ENCODE results near the gene TP53BP2.

The TP53BP2 gene

DNA sequence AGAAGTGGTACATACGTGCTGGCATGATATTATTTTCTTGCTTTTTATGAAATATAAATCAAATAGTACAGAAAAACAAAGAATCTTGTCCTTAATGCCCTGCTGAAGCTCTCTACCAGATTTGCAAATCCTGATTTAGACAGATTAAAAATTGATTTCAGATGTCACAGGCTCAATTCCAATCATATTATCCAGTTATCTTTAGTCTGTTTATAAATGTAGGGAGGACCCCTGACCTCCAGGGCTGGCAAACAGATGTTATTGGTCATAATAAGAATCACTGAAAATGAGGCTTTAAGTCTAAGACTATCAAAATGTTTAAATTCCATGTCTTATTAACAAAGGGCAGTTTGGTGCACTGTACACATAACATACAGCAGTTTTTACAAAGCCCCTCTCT lies 62.1 kb downstream of the TP53BP2 start:
- DNase-seq (ENCODE audit: insufficient read length) (no peak), FAIRE-seq (no peak)
- TF ChIP-seq POLR2A (IDR thresholded peaks at IDR 0.05; ENCODE audit: low read depth, low read length) = no peak
- TF ChIP-seq TAF1 (IDR thresholded peaks at IDR 0.05; ENCODE audit: borderline replicate concordance, low read depth, low read length) = no peak
- TF ChIP-seq POLR2AphosphoS5 (IDR thresholded peaks at IDR 0.05; ENCODE audit: low read depth, low read length) = no peak

DNA sequence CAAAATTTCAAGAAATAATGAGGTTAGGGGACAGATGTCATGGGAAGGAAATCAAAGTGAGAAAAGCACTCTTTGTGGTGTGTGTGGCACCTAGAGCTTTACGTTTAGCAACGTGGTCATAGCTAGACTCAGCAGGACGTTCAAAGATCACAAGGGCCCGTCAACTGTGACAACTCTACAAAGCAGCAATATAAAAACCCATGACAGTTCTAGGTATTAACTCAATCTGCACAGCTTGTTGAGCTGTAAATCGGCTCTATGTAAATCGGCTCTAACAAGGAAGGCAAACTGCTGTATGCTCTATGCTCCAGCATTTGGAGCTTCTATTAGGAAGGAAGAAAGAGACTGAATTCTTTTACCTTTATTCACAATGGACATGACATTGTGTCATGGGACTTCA lies 64.8 kb downstream of the TP53BP2 start:
- no peak for DNase-seq (ENCODE audit: insufficient read length)
- FAIRE-seq = no peak
- TF ChIP-seq POLR2A (IDR thresholded peaks at IDR 0.05; ENCODE audit: low read depth, low read length) = no peak
- TF ChIP-seq TAF1 (IDR thresholded peaks at IDR 0.05; ENCODE audit: borderline replicate concordance, low read depth, low read length) = no peak
- TF ChIP-seq POLR2AphosphoS5 (IDR thresholded peaks at IDR 0.05; ENCODE audit: low read depth, low read length) = no peak

DNA sequence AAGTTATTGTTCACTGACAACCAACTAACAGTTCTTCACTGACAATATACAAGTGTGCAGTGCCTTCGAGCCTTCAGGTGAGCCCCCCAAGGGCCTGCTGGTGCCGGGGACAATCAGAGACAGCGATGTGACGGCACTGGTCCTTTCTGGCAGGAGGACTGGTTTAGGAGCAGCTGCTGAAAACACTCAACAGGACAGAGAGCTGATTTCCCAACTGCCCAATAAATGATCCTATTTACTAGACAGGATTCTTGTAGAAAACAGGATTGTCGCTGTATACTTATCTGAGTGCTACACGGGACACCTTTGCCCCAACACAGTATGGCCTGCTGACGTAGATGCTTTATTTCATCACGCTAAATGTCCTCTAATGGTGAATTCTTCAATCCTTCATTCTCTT lies 65.4 kb downstream of the TP53BP2 start:
- TF ChIP-seq POLR2A (IDR thresholded peaks at IDR 0.05; ENCODE audit: low read depth, low read length) = no peak
- no peak for TF ChIP-seq TAF1 (IDR thresholded peaks at IDR 0.05; ENCODE audit: borderline replicate concordance, low read depth, low read length)
- TF ChIP-seq POLR2AphosphoS5 (IDR thresholded peaks at IDR 0.05; ENCODE audit: low read depth, low read length) = no peak
- FAIRE-seq (no peak), DNase-seq (ENCODE audit: insufficient read length) (no peak)

DNA sequence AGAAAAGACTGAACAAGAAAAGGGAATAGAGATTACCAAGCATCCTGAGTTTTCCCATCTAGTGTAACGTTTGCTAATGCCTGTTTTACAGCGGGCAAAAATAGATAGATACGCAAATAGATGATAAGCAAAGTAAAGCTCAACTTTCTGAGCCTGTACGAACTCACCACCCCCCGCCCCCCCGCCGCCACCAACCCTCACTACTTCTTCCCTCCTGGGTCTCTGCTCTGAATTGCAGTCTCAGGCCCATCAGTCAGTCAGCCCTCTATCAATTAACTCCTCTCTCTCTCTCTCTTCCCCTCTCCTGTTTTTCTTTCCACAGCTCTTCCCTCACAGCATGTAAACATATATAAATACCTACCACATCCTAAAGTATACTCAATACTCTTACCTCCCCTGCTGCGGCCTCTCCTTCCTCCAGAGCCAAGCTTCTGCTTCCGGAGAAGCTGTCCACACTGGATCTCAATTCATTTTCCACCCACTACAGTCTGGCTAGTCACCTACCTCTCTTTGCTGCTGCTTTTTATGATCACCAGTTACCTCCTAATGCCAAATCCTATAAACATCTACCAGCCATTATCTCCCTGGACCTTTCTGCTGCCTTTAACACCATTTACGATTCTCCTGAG lies 68.8 kb downstream of the TP53BP2 start:
- FAIRE-seq = no peak
- DNase-seq (ENCODE audit: insufficient read length) = no peak
- no peak for TF ChIP-seq TAF1 (IDR thresholded peaks at IDR 0.05; ENCODE audit: borderline replicate concordance, low read depth, low read length)
- no peak for TF ChIP-seq POLR2A (IDR thresholded peaks at IDR 0.05; ENCODE audit: low read depth, low read length)
- no peak for TF ChIP-seq POLR2AphosphoS5 (IDR thresholded peaks at IDR 0.05; ENCODE audit: low read depth, low read length)

DNA sequence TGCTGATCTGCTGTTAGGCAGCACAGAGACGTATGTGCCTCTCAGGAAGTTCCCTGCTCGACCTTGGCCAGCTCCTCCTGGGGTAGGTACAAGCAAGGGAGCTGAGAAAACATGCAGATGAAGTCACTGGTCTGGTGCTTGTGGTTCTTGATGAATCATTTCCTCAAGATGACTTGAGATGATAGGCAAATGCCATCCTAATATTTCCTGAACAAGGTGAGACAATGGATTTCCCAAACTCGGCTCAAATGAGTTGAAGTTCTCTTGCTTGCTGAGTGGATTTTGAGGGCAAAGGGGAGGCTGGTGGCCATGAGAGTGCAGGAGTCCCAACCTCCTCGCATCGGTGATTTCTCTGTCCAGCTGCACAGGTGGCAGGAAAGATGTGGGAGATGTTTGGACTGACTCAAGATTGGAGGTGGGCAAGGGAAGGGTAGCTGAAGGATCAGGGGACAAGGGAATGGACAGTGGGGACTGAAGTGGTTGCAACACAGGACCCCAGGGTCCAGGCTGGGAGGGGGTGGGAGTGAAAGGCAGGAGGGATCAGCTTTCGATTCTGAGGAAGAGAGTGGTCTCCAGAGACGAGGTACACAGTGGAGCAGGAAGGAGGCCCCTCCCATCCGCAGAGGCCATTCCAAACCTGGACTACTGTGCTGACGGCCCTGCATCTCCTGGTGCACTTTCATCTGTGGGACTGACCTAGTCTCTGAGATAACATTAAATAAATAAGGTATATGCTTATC lies 69.5 kb downstream of the TP53BP2 start:
- DNase-seq (ENCODE audit: insufficient read length) (no peak), FAIRE-seq (no peak)
- TF ChIP-seq POLR2A (IDR thresholded peaks at IDR 0.05; ENCODE audit: low read depth, low read length) (no peak), TAF1 (IDR thresholded peaks at IDR 0.05; ENCODE audit: borderline replicate concordance, low read depth, low read length) (no peak)

DNA sequence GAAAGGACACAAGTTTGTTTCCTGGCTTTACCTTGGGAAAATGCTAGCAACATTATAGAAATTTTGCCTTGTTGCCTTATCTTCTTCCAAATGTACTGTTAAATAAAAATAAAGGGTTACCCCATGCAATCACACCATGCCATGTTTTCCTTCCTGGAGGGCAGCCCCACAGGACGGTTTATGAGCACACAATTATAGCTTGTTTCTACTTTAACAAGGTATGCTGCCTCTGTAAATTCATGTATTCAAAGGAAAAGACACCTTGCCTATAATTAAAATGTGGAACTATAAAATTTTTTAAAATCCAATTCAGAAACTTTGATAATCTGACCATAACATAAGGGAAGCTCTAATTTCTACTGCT lies 70.1 kb downstream of the TP53BP2 start:
- TF ChIP-seq POLR2A (IDR thresholded peaks at IDR 0.05; ENCODE audit: low read depth, low read length) (no peak), TAF1 (IDR thresholded peaks at IDR 0.05; ENCODE audit: borderline replicate concordance, low read depth, low read length) (no peak), POLR2AphosphoS5 (IDR thresholded peaks at IDR 0.05; ENCODE audit: low read depth, low read length) (no peak)
- FAIRE-seq (no peak), DNase-seq (ENCODE audit: insufficient read length) (no peak)

DNA sequence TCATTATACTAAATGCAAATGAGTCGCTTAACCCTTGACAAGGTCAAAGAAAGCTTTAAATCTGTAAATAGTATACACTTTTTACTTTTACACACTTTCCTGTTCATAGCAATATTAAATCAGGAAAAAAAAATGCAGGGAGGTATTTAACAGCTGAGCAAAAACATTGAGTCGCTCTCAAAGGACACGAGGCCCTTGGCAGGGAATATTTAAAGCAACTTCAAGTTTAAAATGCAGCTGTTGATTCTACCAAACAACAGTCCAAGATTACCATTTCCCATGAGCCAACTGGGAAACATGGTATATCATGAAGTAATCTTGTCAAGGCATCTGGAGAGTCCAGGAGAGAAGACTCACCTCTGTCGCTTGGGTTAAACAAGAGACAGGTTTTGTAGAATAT lies 70.7 kb downstream of the TP53BP2 start:
- no peak for FAIRE-seq
- DNase-seq (ENCODE audit: insufficient read length) = no peak
- TF ChIP-seq POLR2A (IDR thresholded peaks at IDR 0.05; ENCODE audit: low read depth, low read length) = no peak
- no peak for TF ChIP-seq TAF1 (IDR thresholded peaks at IDR 0.05; ENCODE audit: borderline replicate concordance, low read depth, low read length)
- no peak for TF ChIP-seq POLR2AphosphoS5 (IDR thresholded peaks at IDR 0.05; ENCODE audit: low read depth, low read length)

DNA sequence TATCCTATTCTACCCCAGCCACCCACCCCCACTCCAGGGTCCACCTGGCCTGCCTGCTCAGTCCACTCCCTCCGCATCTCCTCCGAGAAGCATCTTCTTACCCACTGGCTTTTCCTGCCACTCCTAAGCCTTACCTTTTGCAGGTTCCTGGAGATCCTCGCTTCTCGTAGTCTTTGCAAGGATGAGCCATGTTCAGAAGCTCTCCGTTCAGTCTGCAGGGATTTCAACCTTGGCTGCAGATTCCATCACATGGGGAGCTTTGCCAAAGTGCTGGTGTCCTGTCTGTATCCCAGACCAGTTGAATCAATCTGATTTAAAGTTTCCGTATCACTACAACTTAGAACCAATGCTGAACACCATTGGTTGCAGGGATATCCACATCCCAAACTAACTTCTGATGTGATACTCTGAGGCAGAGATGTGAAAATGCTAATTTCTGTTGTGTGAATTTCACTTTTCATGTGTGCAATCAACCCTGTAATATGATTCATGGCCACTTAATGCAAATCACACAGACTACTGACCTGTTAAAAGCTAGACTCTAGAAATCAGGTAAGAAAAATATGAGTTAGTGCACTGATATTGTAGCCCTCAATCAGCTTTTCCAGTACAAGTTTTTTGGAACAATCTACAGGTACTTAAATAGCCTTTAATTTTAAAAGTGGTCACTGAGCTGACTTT lies 71.5 kb downstream of the TP53BP2 start:
- FAIRE-seq (no peak), DNase-seq (ENCODE audit: insufficient read length) (no peak)
- no peak for TF ChIP-seq TAF1 (IDR thresholded peaks at IDR 0.05; ENCODE audit: borderline replicate concordance, low read depth, low read length)
- TF ChIP-seq POLR2A (IDR thresholded peaks at IDR 0.05; ENCODE audit: low read depth, low read length) = no peak
- TF ChIP-seq POLR2AphosphoS5 (IDR thresholded peaks at IDR 0.05; ENCODE audit: low read depth, low read length) = no peak

DNA sequence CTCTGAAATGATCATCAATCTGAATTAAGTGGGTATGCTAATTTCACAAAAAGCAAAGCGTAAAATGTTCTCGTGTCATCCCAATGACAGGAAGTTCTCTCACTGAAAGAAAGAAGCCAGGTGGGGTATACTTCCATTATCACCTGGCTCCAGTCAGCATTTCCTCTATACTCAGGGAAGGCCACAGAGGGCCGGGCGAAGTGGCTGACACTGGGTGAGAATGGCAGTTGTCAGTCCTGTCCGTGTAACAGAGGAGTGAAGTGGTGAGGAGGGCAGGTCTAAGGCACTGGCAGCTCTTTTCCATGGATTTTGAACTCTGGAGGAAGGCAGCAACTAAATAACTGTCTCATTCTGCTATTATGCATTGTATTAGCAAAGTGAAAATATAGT lies 73.0 kb downstream of the TP53BP2 start:
- TF ChIP-seq POLR2AphosphoS5 (IDR thresholded peaks at IDR 0.05; ENCODE audit: low read depth, low read length) (no peak), POLR2A (IDR thresholded peaks at IDR 0.05; ENCODE audit: low read depth, low read length) (no peak), TAF1 (IDR thresholded peaks at IDR 0.05; ENCODE audit: borderline replicate concordance, low read depth, low read length) (no peak)
- no peak for FAIRE-seq

DNA sequence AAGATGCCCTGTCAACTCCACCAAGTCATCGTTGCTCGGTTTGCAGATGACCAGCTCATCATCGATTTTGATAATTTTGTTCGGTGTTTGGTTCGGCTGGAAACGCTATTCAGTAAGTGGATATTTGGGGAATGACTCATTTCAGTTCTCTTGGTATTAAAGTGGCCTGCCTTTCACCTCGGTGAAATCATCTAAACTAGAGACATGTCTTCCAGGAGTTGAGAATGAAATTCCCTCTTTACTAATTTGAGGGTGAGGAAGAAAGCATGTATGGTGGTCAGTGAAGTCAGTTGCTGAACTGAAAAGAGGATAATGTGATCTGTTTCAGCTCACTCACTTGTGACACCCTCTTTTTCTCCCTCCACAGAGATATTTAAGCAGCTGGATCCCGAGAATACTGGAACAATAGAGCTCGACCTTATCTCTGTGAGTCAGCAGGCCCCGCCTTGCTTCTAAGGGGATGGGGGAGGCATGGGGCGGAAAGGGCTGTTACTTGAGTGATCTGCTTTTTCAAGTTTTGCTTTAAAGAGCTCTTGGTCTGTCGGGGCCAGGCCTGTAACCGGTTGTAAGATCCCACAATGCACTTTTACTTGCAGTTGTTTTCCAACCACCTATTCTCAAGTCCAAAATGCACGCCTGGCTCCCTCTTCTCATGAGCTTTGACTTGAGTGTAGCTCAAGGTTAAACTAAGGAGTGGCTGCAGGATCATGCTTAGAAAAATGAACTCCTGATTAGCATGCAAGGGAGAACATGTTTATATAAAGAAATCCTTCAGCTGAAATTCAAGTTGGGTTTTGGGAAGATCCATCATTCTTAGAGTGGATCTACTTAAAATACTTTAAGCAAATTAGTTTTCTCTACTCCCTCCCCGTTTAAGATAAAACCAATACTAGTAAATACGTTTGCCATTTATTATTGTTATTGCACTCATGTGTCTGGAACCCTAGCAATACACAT lies 73.7 kb downstream of the TP53BP2 start:
- TF ChIP-seq TAF1 (IDR thresholded peaks at IDR 0.05; ENCODE audit: borderline replicate concordance, low read depth, low read length) (no peak), POLR2AphosphoS5 (IDR thresholded peaks at IDR 0.05; ENCODE audit: low read depth, low read length) (no peak), POLR2A (IDR thresholded peaks at IDR 0.05; ENCODE audit: low read depth, low read length) (no peak)
- FAIRE-seq (no peak), DNase-seq (ENCODE audit: insufficient read length) (no peak)

More for the DNA sequence above, 73.0 kb downstream of the TP53BP2 start:
- DNase-seq (ENCODE audit: insufficient read length) = no peak

DNA sequence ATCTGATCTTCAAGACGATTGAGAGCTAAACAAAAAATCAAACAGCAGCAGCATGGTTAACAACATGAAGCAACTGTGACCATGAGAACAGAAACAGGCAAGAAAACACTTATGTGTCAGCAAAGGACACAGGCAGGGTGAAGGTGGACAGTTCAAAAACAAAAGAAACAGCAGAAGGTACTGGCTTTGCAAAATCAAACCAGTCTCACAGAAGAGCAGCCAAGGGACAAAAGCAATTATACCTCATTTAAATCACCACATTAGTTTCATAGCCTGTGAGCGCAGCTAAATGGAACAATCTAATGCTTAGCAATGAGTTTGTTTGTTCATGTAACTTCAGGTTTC lies 74.3 kb downstream of the TP53BP2 start:
- no peak for FAIRE-seq
- TF ChIP-seq POLR2A (IDR thresholded peaks at IDR 0.05; ENCODE audit: low read depth, low read length) (no peak), TAF1 (IDR thresholded peaks at IDR 0.05; ENCODE audit: borderline replicate concordance, low read depth, low read length) (no peak), POLR2AphosphoS5 (IDR thresholded peaks at IDR 0.05; ENCODE audit: low read depth, low read length) (no peak)
- no peak for DNase-seq (ENCODE audit: insufficient read length)

All from GM12892 (cell line).